Ovary (tissue), 9 donors: ENCODE results near the gene P4HTM. TPM values are rescaled to one million over a fixed set of nuclear protein-coding genes. Genes with fewer than 3 reads are reported as not detected.
A peak's percentile ranks its signal among the peaks of the same experiment; 100 is the strongest.

Experiments used
- DNase-seq, 5 donors: peaks; one replicate each; pipeline ENCODE4 v3.0.0-alpha.2; 2019 to 2020
- H3K27ac ChIP-seq, 2 donors: fragments of 200-600 bp; one replicate each; pipeline versions ENCODE4 v1.5.1 to v1.8.0; 2019 to 2022
- H3K27me3 ChIP-seq: fragments of 200-600 bp; one replicate; pipeline ENCODE4 v1.8.0; 2022
- H3K36me3 ChIP-seq: fragments of 200-600 bp; sonication (generic); one replicate; pipeline ENCODE4 v1.5.1; 2019
- H3K4me1 ChIP-seq: one replicate; pipeline ENCODE4 v1.8.1; 2013; ENCODE audit warnings: mild to moderate bottlenecking, moderate library complexity; ENCODE audit not compliant: insufficient read depth
- H3K4me3 ChIP-seq: fragments of 200-600 bp; sonication (generic); one replicate; pipeline ENCODE4 v1.5.1; 2017
- H3K9me3 ChIP-seq, 2 donors: fragments of 200-600 bp in 1 of 2; sonication (generic) in 1 of 2; one replicate each; pipeline versions ENCODE4 v1.5.1 to v1.8.1; 2013 to 2019; ENCODE audit warnings: mild to moderate bottlenecking in 1 of 2, moderate library complexity in 1 of 2
- CTCF ChIP-seq, 3 donors: fragments of 450-650 bp in 2 of 3; fragments of 200-600 bp in 1 of 3; IDR thresholded peaks; one replicate each; pipeline versions ENCODE4 v1.5.1 to v1.8.0; 2016 to 2022; ENCODE audit warnings: antibody characterized with exemption in 3 of 3, mild to moderate bottlenecking in 1 of 3
- EP300 ChIP-seq: sonication (generic); formaldehyde crosslinking; IDR thresholded peaks from one replicate; pipeline ENCODE4 v1.6.1; 2017; ENCODE audit warnings: antibody characterized with exemption
- POLR2A ChIP-seq: fragments of 450-650 bp; IDR thresholded peaks from one replicate; pipeline ENCODE4 v1.6.1; 2017; ENCODE audit warnings: antibody characterized with exemption, mild to moderate bottlenecking, moderate library complexity
- WGBS, 3 donors: extraction: QIAGEN DNeasy Blood & Tissue Kit in 1 of 3; methylation state at CpG; one replicate each; pipeline versions ENCODE4 v1.1.5 to v1.1.7; 2013 to 2017; 5-methylcytosine and 5-hydroxymethylcytosine counted together
- intact Hi-C, 4 donors: fragments of 100-400 bp; cut with DNase I; formaldehyde crosslinking; loops; one replicate each; pipeline versions ENCODE4 v1.11.0 to v1.15.1; 2022 to 2023
- polyA plus RNA-seq, 2 donors: library from polyadenylated mRNA; stranded (reverse); fragments of 200-250 nt in 1 of 2; fragments of 350-450 nt in 1 of 2; fragmentation: Illumina TruSeq in 1 of 2; extraction: RNeasy Lipid Tissue Mini Kit (QIAGEN cat#74804) in 1 of 2; gene quantifications; one replicate each; pipeline ENCODE4 v1.2.3, GENCODE V29; 2013 to 2014
- total RNA-seq, 7 donors: library from RNA; depleted of rRNA in 2 of 7; stranded (reverse); fragments of >200 nt in 2 of 7; fragmentation: NEBNext Ultra II Directional in 3 of 7; extraction: Animal tissue kit (Norgen Biotek cat#: 25700) in 3 of 7; gene quantifications; one replicate each; pipeline versions ENCODE4 v1.1.0 to v1.2.4, GENCODE V29; 2016 to 2023
- donor health status: DM: no; HTN: no; CAD: no; lungs with moderate emphysema.
- donor health status: DM: no; HTN: no; CAD: no.
- donor health status: Bipolar disorder and iron deficiency.
- donor health status: DM: yes; HTN: yes; CAD: no.
- donor health status: DM: no; HTN: no; CAD: no.
- donor health status: DM: yes; HTN: yes; CAD: no.

Gene P4HTM
- total and polyA plus RNA-seq, 9 donors = 16.6 to 125 (median 41.0) TPM

- WGBS, 3 donors = 90 to 96% (median 92%) methylated on average over 4 of the region's 4 CpGs
- DNase-seq = no peak
- Histone ChIP-seq H3K36me3 (no peaks in the 10 kb centered on the region), H3K9me3 (no peaks in the 10 kb centered on the region), H3K4me3 (no peak overlapping the region), H3K27ac (no peak overlapping the region), H3K27me3 (no peaks in the 10 kb centered on the region), H3K4me1 (no peaks in the 10 kb centered on the region)
- TF ChIP-seq POLR2A = no peak
- no peak for TF ChIP-seq CTCF (IDR thresholded peaks at IDR 0.05)
- no peak for TF ChIP-seq EP300
- intact Hi-C loops = loop anchor here in 1 of 4 donors (10.0 kb wide), 1 partner anchor 115 kb away; the partner anchor contains the start of gene QRICH1
Measured at GRCh38 chr3:48980295-48980694, 9.7 kb upstream of the P4HTM start.

- Histone ChIP-seq H3K4me3 (no peak overlapping the region), H3K27ac (no peak overlapping the region), H3K36me3 (no peaks in the 10 kb centered on the region), H3K9me3 (no peaks in the 10 kb centered on the region), H3K27me3 (no peaks in the 10 kb centered on the region), H3K4me1 (no peaks in the 10 kb centered on the region)
- DNase-seq = no peak
- TF ChIP-seq EP300 = no peak
- no peak for TF ChIP-seq CTCF (IDR thresholded peaks at IDR 0.05)
- no peak for TF ChIP-seq POLR2A
- intact Hi-C loops = loop anchor here in 1 of 4 donors (10.0 kb wide), 1 partner anchor 113 kb away; the partner anchor contains the start of gene QRICH1
Measured at GRCh38 chr3:48982016-48982415, 8.0 kb upstream of the P4HTM start.

GRCh38 chr3:48982686-48983085 lies 7.4 kb upstream of the P4HTM start:
- no peaks in the 10 kb centered on the region for H3K4me1 ChIP-seq
- H3K9me3 ChIP-seq = no peaks in the 10 kb centered on the region
- DNase-seq = no peak
- H3K4me3 ChIP-seq = no peak overlapping the region
- 72 to 76% (median 76%) methylated on average over 5 of the region's 5 CpGs for WGBS, 3 donors
- intact Hi-C loops = loop anchor here in 1 of 4 donors (10.0 kb wide), 1 partner anchor 112 kb away; the partner anchor contains the start of gene QRICH1
- H3K27me3 ChIP-seq = no peaks in the 10 kb centered on the region
- TF ChIP-seq EP300 (no peak), CTCF (IDR thresholded peaks at IDR 0.05) (no peak), POLR2A (no peak)
- no peak overlapping the region for H3K27ac ChIP-seq
- H3K36me3 ChIP-seq = no peaks in the 10 kb centered on the region

GRCh38 chr3:48983096-48983495 lies 6.9 kb upstream of the P4HTM start:
- no peaks in the 10 kb centered on the region for H3K27me3 ChIP-seq
- intact Hi-C loops = loop anchor here in 1 of 4 donors (10.0 kb wide), 1 partner anchor 112 kb away; the partner anchor contains the start of gene QRICH1
- WGBS, 3 donors = 84 to 93% (median 93%) methylated on average over 4 of the region's 4 CpGs
- no peaks in the 10 kb centered on the region for H3K36me3 ChIP-seq
- no peaks in the 10 kb centered on the region for H3K9me3 ChIP-seq
- DNase-seq = peak in 1 of 5 donors; percentile 27
- no peak overlapping the region for H3K4me3 ChIP-seq
- no peaks in the 10 kb centered on the region for H3K4me1 ChIP-seq
- H3K27ac ChIP-seq = no peak overlapping the region
- TF ChIP-seq POLR2A (no peak), EP300 (no peak), CTCF (IDR thresholded peaks at IDR 0.05) (no peak)
